Cortex of kidney (tissue), 1 donor: ENCODE measurements around the gene BMP8A.
"Not testable (repeated sequence)": the region's sequence is repeated elsewhere in the genome, so short reads cannot be mapped to it uniquely, and the experiment has no call there.

Experiments
- DNase-seq: peaks from one replicate; lab custom pipeline; 2025; lab: John Stamatoyannopoulos, UW

The BMP8A gene

GRCh38 chr1:39491146-39491921 lies at the start of gene BMP8A:
TSS of gene BMP8A (plus strand) at chr1:39491636. CDS start at chr1:39491992, 356 bp downstream.
- no peak for DNase-seq

GRCh38 chr1:39441797-39442196 lies 49.6 kb upstream of the BMP8A start:
- DNase-seq, result no peak

- no peak for DNase-seq
These were observed 45.9 kb upstream of the BMP8A start for GRCh38 chr1:39445573-39445972.

GRCh38 chr1:39446986-39447567 lies 44.4 kb upstream of the BMP8A start:
- no peak for DNase-seq

GRCh38 chr1:39450041-39450440 lies 41.4 kb upstream of the BMP8A start:
- DNase-seq, result not testable (repeated sequence)

- DNase-seq, result no peak
These were observed 40.4 kb upstream of the BMP8A start for GRCh38 chr1:39450956-39451606.

GRCh38 chr1:39452081-39452480 lies 39.4 kb upstream of the BMP8A start:
- DNase-seq, result no peak

GRCh38 chr1:39452540-39452939 lies 38.9 kb upstream of the BMP8A start:
- no peak for DNase-seq

GRCh38 chr1:39453603-39454002 lies 37.8 kb upstream of the BMP8A start:
- DNase-seq, result no peak

GRCh38 chr1:39458991-39459390 lies 32.4 kb upstream of the BMP8A start:
- DNase-seq, result no peak

- DNase-seq, result no peak
These were observed 29.4 kb upstream of the BMP8A start for GRCh38 chr1:39462074-39462473.

- no peak for DNase-seq
These were observed 24.9 kb upstream of the BMP8A start for GRCh38 chr1:39466413-39467107.

- not testable (repeated sequence) for DNase-seq
These were observed 24.2 kb upstream of the BMP8A start for GRCh38 chr1:39467108-39467720.

- DNase-seq, result no peak
These were observed 22.3 kb upstream of the BMP8A start for GRCh38 chr1:39469150-39469549.

GRCh38 chr1:39470040-39470439 lies 21.4 kb upstream of the BMP8A start:
- DNase-seq, result no peak

GRCh38 chr1:39472826-39473225 lies 18.6 kb upstream of the BMP8A start:
- DNase-seq, result no peak

- no peak for DNase-seq
These were observed 18.1 kb upstream of the BMP8A start for GRCh38 chr1:39473324-39473723.

- no peak for DNase-seq
These were observed 16.6 kb upstream of the BMP8A start for GRCh38 chr1:39474810-39475209.

- DNase-seq, result not testable (repeated sequence)
These were observed 15.9 kb upstream of the BMP8A start for GRCh38 chr1:39475551-39475950.

- no peak for DNase-seq
These were observed 13.1 kb upstream of the BMP8A start for GRCh38 chr1:39478126-39478915.

GRCh38 chr1:39481289-39481688 lies 10.1 kb upstream of the BMP8A start:
- no peak for DNase-seq
